OCI-LY1 (cell line): Measurements from ENCODE around the gene VWA1.

Experiments
- EZH2 ChIP-seq: fragments of 200-600 bp; sonication (generic), shearing (Covaris generic); IDR thresholded peaks from 2 replicates; pipeline ENCODE4 v1.8.0; 2017; ENCODE audit warnings: borderline replicate concordance, mixed run types, mild to moderate bottlenecking, antibody characterized with exemption, low read length, moderate library complexity, mixed read lengths
- TF ChIP-seq, protein P1 (sequence below): fragments of 200-600 bp; sonication (generic), shearing (Covaris generic); IDR thresholded peaks from 2 replicates; pipeline ENCODE4 v1.5.1; 2017; ENCODE audit warnings: mild to moderate bottlenecking, antibody characterized with exemption, low read length, moderate library complexity, mixed read lengths

DNA sequence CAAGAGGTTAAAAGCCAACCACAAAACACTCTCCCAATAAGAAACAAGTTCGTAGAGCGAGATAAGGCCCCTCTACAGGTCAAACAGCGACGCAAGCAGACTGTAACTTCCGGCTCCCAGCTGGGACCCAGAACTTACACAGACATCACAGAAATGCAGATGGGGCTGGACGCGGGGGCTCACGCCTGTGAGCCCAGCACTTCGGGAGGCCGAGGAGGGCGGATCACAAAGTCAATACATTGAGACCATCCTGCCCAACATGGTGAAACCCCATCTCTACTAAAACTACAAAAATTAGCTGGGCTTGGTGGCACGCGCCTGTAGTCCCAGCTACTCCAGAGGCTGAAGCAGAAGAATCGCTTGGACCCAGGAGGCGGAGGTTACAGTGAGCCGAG is 47.4 kb upstream of the VWA1 start:
- TF ChIP-seq EZH2 = no peak
- TF ChIP-seq, protein P1, sequence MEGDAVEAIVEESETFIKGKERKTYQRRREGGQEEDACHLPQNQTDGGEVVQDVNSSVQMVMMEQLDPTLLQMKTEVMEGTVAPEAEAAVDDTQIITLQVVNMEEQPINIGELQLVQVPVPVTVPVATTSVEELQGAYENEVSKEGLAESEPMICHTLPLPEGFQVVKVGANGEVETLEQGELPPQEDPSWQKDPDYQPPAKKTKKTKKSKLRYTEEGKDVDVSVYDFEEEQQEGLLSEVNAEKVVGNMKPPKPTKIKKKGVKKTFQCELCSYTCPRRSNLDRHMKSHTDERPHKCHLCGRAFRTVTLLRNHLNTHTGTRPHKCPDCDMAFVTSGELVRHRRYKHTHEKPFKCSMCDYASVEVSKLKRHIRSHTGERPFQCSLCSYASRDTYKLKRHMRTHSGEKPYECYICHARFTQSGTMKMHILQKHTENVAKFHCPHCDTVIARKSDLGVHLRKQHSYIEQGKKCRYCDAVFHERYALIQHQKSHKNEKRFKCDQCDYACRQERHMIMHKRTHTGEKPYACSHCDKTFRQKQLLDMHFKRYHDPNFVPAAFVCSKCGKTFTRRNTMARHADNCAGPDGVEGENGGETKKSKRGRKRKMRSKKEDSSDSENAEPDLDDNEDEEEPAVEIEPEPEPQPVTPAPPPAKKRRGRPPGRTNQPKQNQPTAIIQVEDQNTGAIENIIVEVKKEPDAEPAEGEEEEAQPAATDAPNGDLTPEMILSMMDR = no peak
